GM12878 (cell line): ENCODE data around the gene NLGN1. TPM values are rescaled to one million over a fixed set of nuclear protein-coding genes. Genes with fewer than 3 reads are reported as not detected.

Experiments
- ATAC-seq: fragments of 200-7000 bp; cut with Tn5 transposase; 3 replicates; pipeline ENCODE4 v1.9.1; 2020; ENCODE audit warnings: mild to moderate bottlenecking, moderate library complexity
- BruUV-seq: library from RNA; stranded (reverse); fragments of 400-500 nt; replicated peaks from 2 replicates; lab custom pipeline; 2021; lab: Mats Ljungman, UMichigan
- CTCF ChIA-PET: fragments of 300-600 bp; sonication (Branson Sonifier 250); formaldehyde crosslinking; extraction: SDS; loops from one replicate; lab custom pipeline; 2021; ENCODE audit warnings: inconsistent platforms; lab: Yijun Ruan, JAX
- POLR2A ChIA-PET: fragments of 350-600 bp; formaldehyde crosslinking; extraction: SDS; loops from one replicate; lab custom pipeline; 2021; ENCODE audit warnings: inconsistent platforms; lab: Charles Lee
- RAD21 ChIA-PET: fragments of 300-600 bp; sonication (Branson Sonifier 250); formaldehyde crosslinking; loops from one replicate; lab custom pipeline; 2023; ENCODE audit warnings: antibody characterized with exemption; ENCODE audit not compliant: unreplicated experiment; lab: Charles Lee
- SMC1A ChIA-PET: fragments of 300-600 bp; sonication (Branson Sonifier 250); formaldehyde crosslinking; loops from one replicate; lab custom pipeline; 2023; ENCODE audit not compliant: unreplicated experiment, uncharacterized antibody; lab: Charles Lee
- DNase-seq: peaks from one replicate; pipeline ENCODE4 v3.0.0-alpha.2; 2011; ENCODE audit warnings: low read depth, low spot score
- FAIRE-seq: peaks from 3 replicates; lab custom pipeline; 2011; peaks lifted over from hg19 to GRCh38; lab: Jason Lieb, UNC
- H2AFZ ChIP-seq: 2 replicates; pipeline ENCODE4 v1.6.0; 2011; ENCODE audit warnings: low read depth, low read length, control low read depth; ENCODE audit not compliant: control insufficient read depth
- H3K27ac ChIP-seq: 2 replicates; pipeline ENCODE4 v1.5.1; 2011; ENCODE audit warnings: control low read depth; ENCODE audit not compliant: control insufficient read depth, insufficient read depth
- H3K27me3 ChIP-seq, 2 experiments: replicated peaks in 1 of 2; 2 replicates each; pipeline versions ENCODE4 v1.6.0 to v1.6.1; 2011; ENCODE audit warnings: low read length in 1 of 2; ENCODE audit not compliant: control insufficient read depth in 2 of 2, insufficient read depth in 2 of 2
- H3K36me3 ChIP-seq, 2 experiments: 2 replicates each; pipeline ENCODE4 v1.5.1; 2011; ENCODE audit warnings: low read length in 1 of 2; ENCODE audit not compliant: control insufficient read depth in 2 of 2, insufficient read depth in 2 of 2
- H3K4me1 ChIP-seq: 2 replicates; pipeline ENCODE4 v1.6.1; 2011; ENCODE audit warnings: mild to moderate bottlenecking, low read length, moderate library complexity, mixed read lengths; ENCODE audit not compliant: control insufficient read depth, insufficient read depth
- H3K4me2 ChIP-seq: 2 replicates; pipeline ENCODE4 v1.6.0; 2011; ENCODE audit warnings: control low read depth; ENCODE audit not compliant: control insufficient read depth, insufficient read depth
- H3K4me3 ChIP-seq: fragments of 200-600 bp; sonication (generic); 2 replicates; pipeline ENCODE4 v1.5.1; 2016
- H3K79me2 ChIP-seq: 2 replicates; pipeline ENCODE4 v1.6.0; 2011; ENCODE audit warnings: low read length; ENCODE audit not compliant: control insufficient read depth, insufficient read depth
- H3K9ac ChIP-seq: 2 replicates; pipeline ENCODE4 v1.8.0; 2011; ENCODE audit warnings: low read length, control low read depth, mixed read lengths; ENCODE audit not compliant: control insufficient read depth, insufficient read depth
- H3K9me3 ChIP-seq: replicated peaks from 3 replicates; pipeline ENCODE4 v1.5.1; 2011; ENCODE audit warnings: mild to moderate bottlenecking, low read length; ENCODE audit not compliant: control insufficient read depth, insufficient read depth
- H4K20me1 ChIP-seq: 2 replicates; pipeline ENCODE4 v1.6.0; 2011; ENCODE audit not compliant: control insufficient read depth, insufficient read depth
- BRCA1 ChIP-seq: IDR thresholded peaks from 2 replicates; pipeline ENCODE4 v1.6.1; 2011; ENCODE audit warnings: low read depth, low read length, improper control_type of control experiment
- CTCF ChIP-seq, 3 experiments: IDR thresholded peaks in 2 of 3; conservative IDR thresholded peaks in 1 of 3; 2 replicates each; pipeline ENCODE4 v1.5.1; 2011; ENCODE audit warnings: low read depth in 3 of 3, low read length in 3 of 3, mild to moderate bottlenecking in 3 of 3, control low read depth in 2 of 3, moderate library complexity in 2 of 3, inconsistent platforms in 1 of 3, mixed read lengths in 1 of 3; ENCODE audit not compliant: control insufficient read depth in 2 of 3, insufficient read depth in 1 of 3; ENCODE audit errors: extremely low read depth in 1 of 3
- MEF2B ChIP-seq: fragments of 450-650 bp; IDR thresholded peaks from 2 replicates; pipeline ENCODE4 v1.6.1; 2018; ENCODE audit warnings: mild to moderate bottlenecking, moderate library complexity; ENCODE audit not compliant: partially characterized antibody, poor library complexity, severe bottlenecking
- MTA3 ChIP-seq: IDR thresholded peaks from 2 replicates; pipeline ENCODE4 v1.6.1; 2012; ENCODE audit warnings: low read length, inconsistent platforms, borderline replicate concordance
- NFXL1 ChIP-seq: fragments of 450-650 bp; IDR thresholded peaks from 2 replicates; pipeline ENCODE4 v1.6.1; 2017; ENCODE audit warnings: antibody characterized with exemption, mild to moderate bottlenecking, borderline replicate concordance
- POLR2AphosphoS2 ChIP-seq: IDR thresholded peaks from 2 replicates; pipeline ENCODE4 v1.6.1; 2011; ENCODE audit warnings: low read depth, mild to moderate bottlenecking, low read length, improper control_type of control experiment, moderate library complexity
- POU2F2 ChIP-seq: IDR thresholded peaks from 3 replicates; pipeline ENCODE4 v1.6.1; 2011; ENCODE audit warnings: low read depth, mild to moderate bottlenecking, low read length, borderline replicate concordance
- RBBP5 ChIP-seq: fragments of 200-600 bp; sonication (generic); conservative IDR thresholded peaks from 2 replicates; pipeline ENCODE4 v1.6.1; 2016
- RUNX3 ChIP-seq: IDR thresholded peaks from 2 replicates; pipeline ENCODE4 v1.6.1; 2012; ENCODE audit warnings: low read length, inconsistent platforms
- SREBF2 ChIP-seq: IDR thresholded peaks from 2 replicates; pipeline ENCODE4 v1.6.1; 2012; ENCODE audit warnings: mild to moderate bottlenecking, low read length
- ZBTB11 ChIP-seq: fragments of 450-650 bp; formaldehyde crosslinking; IDR thresholded peaks from 2 replicates; pipeline ENCODE4 v1.5.0; 2022; ENCODE audit warnings: mild to moderate bottlenecking, missing genetic modification characterization
- WGBS: methylation state at CpG from one replicate; pipeline ENCODE4 v1.1.6; 2016; ENCODE audit warnings: low lambda C conversion rate; ENCODE audit not compliant: insufficient replicate concordance, insufficient coverage; ENCODE audit errors: missing lambda C conversion rate; 5-methylcytosine and 5-hydroxymethylcytosine counted together
- in situ Hi-C: fragments of 300-500 bp; cut with MboI; formaldehyde crosslinking; loops from 9 replicates; pipeline ENCODE4 v1.14.3; 2018; ENCODE audit warnings: mixed read lengths
- intact Hi-C: fragments of 100-400 bp; cut with micrococcal nuclease; formaldehyde crosslinking; loops from one replicate; pipeline ENCODE4 v1.14.2; 2022; ENCODE audit not compliant: unreplicated experiment
- polyA plus RNA-seq, 11 experiments: library from polyadenylated mRNA; depleted of rRNA in 4 of 11; unstranded in 6 of 11; stranded (reverse) in 5 of 11; fragments of >200 nt; fragmentation: Nextera tagmentation in 4 of 11; fragmentation: Illumina TruSeq in 1 of 11; extraction: Ambion mirVana in 4 of 11; extraction: Trizol in 1 of 11; gene quantifications; 1 replicate in 1 of 11; 2 replicates in 10 of 11; pipeline versions ENCODE4 v1.2.1 to v1.2.3, GENCODE V29; 2011 to 2016; ENCODE audit warnings: inconsistent platforms in 2 of 11, missing spikeins in 2 of 11, low read depth in 1 of 11
- total RNA-seq, 4 experiments: library from RNA; depleted of rRNA in 3 of 4; stranded (reverse); fragments of >200 nt in 3 of 4; fragmentation: Illumina TruSeq in 1 of 4; extraction: Trizol in 1 of 4; gene quantifications; 2 replicates each; pipeline versions ENCODE4 v1.2.1 to v1.2.3, GENCODE V29; 2013 to 2021

Gene NLGN1
- total and polyA plus RNA-seq, 10 of the 15 experiments (the other 5 are each of a cell fraction or from before 2014, with no cell fraction given) = not detected

- ChIA-PET RAD21 (interaction anchor here (0.8 kb wide), 1 partner anchor 89 kb away, joined by 3 read pairs; no protein-coding TSS in a partner anchor), SMC1A (no interaction called here), POLR2A (no interaction called here), CTCF (no interaction called here)
- H3K36me3 ChIP-seq = no peaks in the 10 kb centered on the region
- intact Hi-C loops = no loop called here
- no TSS peak for BruUV-seq
- FAIRE-seq (no peak), DNase-seq (no peak), ATAC-seq (no peak)
- no peak overlapping the region for H3K9ac ChIP-seq
- TF ChIP-seq RBBP5 (no peak), MEF2B (no peak)
- no peak overlapping the region for H2AFZ ChIP-seq
- no peaks in the 10 kb centered on the region for H3K27me3 ChIP-seq
- H3K9me3 ChIP-seq = no peaks in the 10 kb centered on the region
- no peaks in the 10 kb centered on the region for H4K20me1 ChIP-seq
- H3K79me2 ChIP-seq = no peaks in the 10 kb centered on the region
- in situ Hi-C loops = no loop called here
- no peak overlapping the region for H3K4me3 ChIP-seq
- WGBS = 15% methylated on average over 3 of the region's 3 CpGs
- no peak overlapping the region for H3K27ac ChIP-seq
- H3K4me2 ChIP-seq = no peak overlapping the region
- H3K4me1 ChIP-seq = no peaks in the 10 kb centered on the region
Measured at GRCh38 chr3:174325171-174325570, 927.6 kb downstream of the NLGN1 start.

- Histone ChIP-seq H3K4me3 (no peak overlapping the region), H3K9me3 (no peaks in the 10 kb centered on the region), H4K20me1 (no peaks in the 10 kb centered on the region), H3K27me3 (no peaks in the 10 kb centered on the region), H3K4me1 (no peaks in the 10 kb centered on the region), H3K27ac (no peak overlapping the region), H3K79me2 (no peaks in the 10 kb centered on the region), H2AFZ (no peak overlapping the region), H3K9ac (no peak overlapping the region), H3K4me2 (no peak overlapping the region), H3K36me3 (no peaks in the 10 kb centered on the region)
- ChIA-PET CTCF (no interaction called here), SMC1A (no interaction called here), RAD21 (no interaction called here), POLR2A (no interaction called here)
- no peak for FAIRE-seq
- intact Hi-C loops = no loop called here
- in situ Hi-C loops = no loop called here
- under 1% methylated on average over 7 of the region's 7 CpGs for WGBS
- ATAC-seq = no peak
- DNase-seq = no peak
- no TSS peak for BruUV-seq
- no peak for TF ChIP-seq POU2F2
- TF ChIP-seq CTCF (IDR thresholded peaks at IDR 0.05 in 2 of 3, conservative IDR thresholded peaks at IDR 0.05 in 1 of 3; ENCODE audit: control insufficient read depth in 2 of 3, extremely low read depth in 1 of 3, insufficient read depth in 1 of 3, low read depth in 3 of 3, low read length in 3 of 3) = no peak
- no peak for TF ChIP-seq ZBTB11 (CRISPR knock-in tag)
- TF ChIP-seq POLR2AphosphoS2 = no peak
- TF ChIP-seq MTA3 = no peak
- no peak for TF ChIP-seq NFXL1
- TF ChIP-seq BRCA1 = no peak
- no peak for TF ChIP-seq RUNX3
- no peak for TF ChIP-seq MEF2B
- TF ChIP-seq SREBF2 = no peak
Measured at GRCh38 chr3:174325834-174326700, 928.5 kb downstream of the NLGN1 start.
